ENCODE results near the gene SYPL1.

DNA sequence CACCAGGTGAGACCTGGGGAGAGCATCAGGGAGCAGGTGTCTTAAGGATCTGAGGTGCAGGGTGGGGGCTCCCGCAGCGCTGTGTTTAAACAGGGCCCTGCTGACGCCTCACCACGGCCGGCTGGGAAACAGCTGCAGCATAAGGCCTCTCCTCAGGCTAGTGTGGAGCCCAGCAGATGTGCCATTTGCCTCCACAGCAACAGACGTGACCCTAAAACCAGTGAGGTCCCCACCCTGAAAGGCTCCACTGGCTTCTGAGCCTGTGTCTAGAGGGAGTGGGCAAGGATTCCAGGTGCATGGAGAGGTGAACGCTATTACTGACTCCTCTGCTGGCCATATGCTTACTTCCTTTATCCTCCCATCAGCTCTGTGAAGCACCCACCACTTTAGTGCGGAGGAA is 47.8 kb downstream of the SYPL1 start:
- TF ChIP-seq, protein P1, sequence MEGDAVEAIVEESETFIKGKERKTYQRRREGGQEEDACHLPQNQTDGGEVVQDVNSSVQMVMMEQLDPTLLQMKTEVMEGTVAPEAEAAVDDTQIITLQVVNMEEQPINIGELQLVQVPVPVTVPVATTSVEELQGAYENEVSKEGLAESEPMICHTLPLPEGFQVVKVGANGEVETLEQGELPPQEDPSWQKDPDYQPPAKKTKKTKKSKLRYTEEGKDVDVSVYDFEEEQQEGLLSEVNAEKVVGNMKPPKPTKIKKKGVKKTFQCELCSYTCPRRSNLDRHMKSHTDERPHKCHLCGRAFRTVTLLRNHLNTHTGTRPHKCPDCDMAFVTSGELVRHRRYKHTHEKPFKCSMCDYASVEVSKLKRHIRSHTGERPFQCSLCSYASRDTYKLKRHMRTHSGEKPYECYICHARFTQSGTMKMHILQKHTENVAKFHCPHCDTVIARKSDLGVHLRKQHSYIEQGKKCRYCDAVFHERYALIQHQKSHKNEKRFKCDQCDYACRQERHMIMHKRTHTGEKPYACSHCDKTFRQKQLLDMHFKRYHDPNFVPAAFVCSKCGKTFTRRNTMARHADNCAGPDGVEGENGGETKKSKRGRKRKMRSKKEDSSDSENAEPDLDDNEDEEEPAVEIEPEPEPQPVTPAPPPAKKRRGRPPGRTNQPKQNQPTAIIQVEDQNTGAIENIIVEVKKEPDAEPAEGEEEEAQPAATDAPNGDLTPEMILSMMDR (IDR thresholded peaks at IDR 0.05): no peak
- no peak for TF ChIP-seq ZFX (IDR thresholded peaks at IDR 0.05; ENCODE audit: borderline replicate concordance)
